Measurements from ENCODE around the gene ATP11A. TPM values are rescaled to one million over a fixed set of nuclear protein-coding genes. Genes with fewer than 3 reads are reported as not detected.

The ATP11A gene
- total and polyA plus RNA-seq, 4 donors, result 3.1 to 68.1 (median 28.6) TPM

DNA sequence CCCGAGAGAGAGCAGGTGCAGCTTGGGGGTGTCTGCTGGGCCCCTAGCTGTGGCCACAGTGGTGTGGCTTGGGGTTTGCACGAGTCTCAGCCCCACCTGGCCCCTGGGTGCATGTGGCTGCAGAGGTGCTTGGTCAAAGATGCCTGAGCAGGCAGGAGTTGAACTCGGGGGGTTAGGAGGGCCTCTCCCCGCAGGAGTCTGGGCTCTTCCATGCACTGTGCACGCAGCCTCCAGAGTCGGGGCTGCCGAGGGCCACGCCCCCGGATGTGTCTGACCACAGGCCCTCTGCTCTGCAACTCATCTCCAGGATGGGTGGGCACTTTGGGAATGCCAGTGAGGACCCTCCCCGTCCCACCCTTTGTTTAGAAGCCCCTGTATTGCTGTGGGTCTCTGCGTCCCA lies 187.7 kb downstream of the ATP11A start:
- peak in 1 of 2 donors; percentile 57 for DNase-seq
- Histone ChIP-seq H3K9me3 (ENCODE audit: control insufficient read depth, low read length) (no peaks in the 10 kb centered on the region), H3K4me3 (ENCODE audit: low read length in 2 of 2) (no peak overlapping the region), H3K4me1 (ENCODE audit: control insufficient read depth in 1 of 2, insufficient read depth in 2 of 2, low read length in 2 of 2) (no peaks in the 10 kb centered on the region), H3K27me3 (ENCODE audit: control insufficient read depth in 1 of 2, insufficient read depth in 2 of 2, low read length in 1 of 2) (no peaks in the 10 kb centered on the region), H3K36me3 (ENCODE audit: control insufficient read depth in 1 of 2, insufficient read depth in 2 of 2, low read length in 1 of 2) (no peaks in the 10 kb centered on the region), H3K27ac (ENCODE audit: low read depth in 1 of 2, low read length in 2 of 2) (no peak overlapping the region)
- 90 to 93% methylated on average over 11 of the region's 11 CpGs for WGBS, 2 donors
- intact Hi-C loops (cut with DNase I), result loop anchor here in 1 of 2 donors (10.0 kb wide), 1 partner anchor 243 kb away; no protein-coding TSS in a partner anchor
- ATAC-seq (ENCODE audit: low FRiP score), result no peak

- intact Hi-C loops (cut with DNase I), result loop anchor here in 1 of 2 donors (10.0 kb wide), 1 partner anchor 243 kb away; no protein-coding TSS in a partner anchor
- Histone ChIP-seq H3K27me3 (ENCODE audit: control insufficient read depth in 1 of 2, insufficient read depth in 2 of 2, low read length in 1 of 2) (no peaks in the 10 kb centered on the region), H3K4me3 (ENCODE audit: low read length in 2 of 2) (no peak overlapping the region), H3K9me3 (ENCODE audit: control insufficient read depth, low read length) (no peaks in the 10 kb centered on the region), H3K4me1 (ENCODE audit: control insufficient read depth in 1 of 2, insufficient read depth in 2 of 2, low read length in 2 of 2) (no peaks in the 10 kb centered on the region), H3K27ac (ENCODE audit: low read depth in 1 of 2, low read length in 2 of 2) (no peak overlapping the region), H3K36me3 (ENCODE audit: control insufficient read depth in 1 of 2, insufficient read depth in 2 of 2, low read length in 1 of 2) (no peaks in the 10 kb centered on the region)
- 95% methylated on average over 28 of the region's 28 CpGs for WGBS, 2 donors
- DNase-seq, result peak; percentile 24 to 35
- ATAC-seq (ENCODE audit: low FRiP score), result no peak
Measured at GRCh38 chr13:112877976-112878955, 188.4 kb downstream of the ATP11A start.

DNA sequence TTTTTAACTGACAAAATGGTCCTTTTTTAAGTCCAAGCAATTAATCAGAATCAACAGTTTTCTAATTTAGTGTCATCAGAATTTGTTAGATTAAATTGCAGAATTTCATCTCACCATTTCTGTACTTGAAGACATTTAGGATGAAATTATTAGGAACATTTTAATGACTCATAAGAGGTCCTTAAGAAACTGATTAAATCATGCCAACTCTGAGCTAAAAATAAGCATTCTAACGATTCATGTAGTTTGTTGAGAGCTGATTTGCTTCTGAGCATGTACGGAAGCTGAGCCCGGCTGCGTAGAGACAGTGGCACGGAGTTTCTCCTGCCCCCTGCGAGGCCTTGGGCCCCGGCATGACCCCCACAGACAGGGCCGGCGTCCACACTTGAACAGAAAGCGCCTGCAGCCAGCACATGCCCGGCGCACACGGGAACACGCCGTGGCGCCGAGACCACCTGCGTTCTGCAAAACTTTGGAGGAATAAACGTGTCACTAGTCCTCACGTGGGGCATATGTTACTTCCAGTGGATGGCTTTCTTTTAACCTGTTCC lies 189.5 kb downstream of the ATP11A start:
- H3K4me1 ChIP-seq (ENCODE audit: control insufficient read depth in 1 of 2, insufficient read depth in 2 of 2, low read length in 2 of 2), result no peaks in the 10 kb centered on the region
- H3K27me3 ChIP-seq (ENCODE audit: control insufficient read depth in 1 of 2, insufficient read depth in 2 of 2, low read length in 1 of 2), result no peaks in the 10 kb centered on the region
- ATAC-seq (ENCODE audit: low FRiP score), result no peak
- H3K4me3 ChIP-seq (ENCODE audit: low read length in 2 of 2), result no peak overlapping the region
- no peaks in the 10 kb centered on the region for H3K9me3 ChIP-seq (ENCODE audit: control insufficient read depth, low read length)
- 54 to 59% methylated on average over 20 of the region's 20 CpGs for WGBS, 2 donors
- intact Hi-C loops (cut with DNase I), result loop anchor here in 1 of 2 donors (10.0 kb wide), 1 partner anchor 245 kb away; no protein-coding TSS in a partner anchor
- DNase-seq, result peak; percentile 26 to 59
- H3K36me3 ChIP-seq (ENCODE audit: control insufficient read depth in 1 of 2, insufficient read depth in 2 of 2, low read length in 1 of 2), result no peaks in the 10 kb centered on the region
- H3K27ac ChIP-seq (ENCODE audit: low read depth in 1 of 2, low read length in 2 of 2), result no peak overlapping the region

- Histone ChIP-seq H3K4me3 (ENCODE audit: low read length in 2 of 2) (no peak overlapping the region), H3K27ac (ENCODE audit: low read depth in 1 of 2, low read length in 2 of 2) (no peak overlapping the region), H3K4me1 (ENCODE audit: control insufficient read depth in 1 of 2, insufficient read depth in 2 of 2, low read length in 2 of 2) (no peaks in the 10 kb centered on the region), H3K36me3 (ENCODE audit: control insufficient read depth in 1 of 2, insufficient read depth in 2 of 2, low read length in 1 of 2) (no peaks in the 10 kb centered on the region), H3K9me3 (ENCODE audit: control insufficient read depth, low read length) (no peaks in the 10 kb centered on the region), H3K27me3 (ENCODE audit: control insufficient read depth in 1 of 2, insufficient read depth in 2 of 2, low read length in 1 of 2) (no peaks in the 10 kb centered on the region)
- intact Hi-C loops (cut with DNase I), result no loop called here
- 97% methylated on average over 22 of the region's 22 CpGs for WGBS, 2 donors
- no peak for ATAC-seq (ENCODE audit: low FRiP score)
- peak; percentile 41 to 73 for DNase-seq
Measured at GRCh38 chr13:112880221-112880641, 190.4 kb downstream of the ATP11A start.

DNA sequence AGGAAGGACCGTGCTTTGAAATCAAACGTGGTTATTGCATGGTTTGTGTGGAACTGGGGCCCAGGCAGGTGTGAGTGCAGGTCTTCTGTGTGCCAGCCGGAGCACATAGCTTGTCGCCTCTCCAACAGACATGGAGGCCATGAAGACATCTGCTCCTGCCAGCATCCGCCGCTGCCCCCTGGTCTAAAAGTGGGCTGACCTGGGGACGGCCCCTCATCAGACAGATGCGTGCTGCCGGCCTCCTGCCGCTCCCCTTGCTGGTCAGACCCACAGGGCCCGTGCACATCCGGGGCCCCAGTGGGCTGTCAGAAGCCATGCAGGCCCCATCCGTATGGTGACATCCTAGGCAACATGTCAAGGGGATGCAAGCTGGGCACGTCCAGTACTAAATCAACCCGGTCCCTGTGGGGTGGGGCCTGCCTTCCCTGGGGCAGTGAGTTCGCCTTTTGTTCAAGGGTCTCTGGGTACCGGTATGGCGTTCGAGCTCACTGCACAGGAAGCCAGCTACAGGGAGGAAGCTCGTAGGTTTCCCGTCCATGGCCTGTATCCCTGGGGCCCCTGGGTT lies 191.2 kb downstream of the ATP11A start:
- intact Hi-C loops (cut with DNase I), result no loop called here
- H3K4me3 ChIP-seq (ENCODE audit: low read length in 2 of 2), result no peak overlapping the region
- H3K9me3 ChIP-seq (ENCODE audit: control insufficient read depth, low read length), result no peaks in the 10 kb centered on the region
- WGBS, 2 donors, result 93 to 97% methylated on average over 21 of the region's 21 CpGs
- H3K27me3 ChIP-seq (ENCODE audit: control insufficient read depth in 1 of 2, insufficient read depth in 2 of 2, low read length in 1 of 2), result no peaks in the 10 kb centered on the region
- no peaks in the 10 kb centered on the region for H3K36me3 ChIP-seq (ENCODE audit: control insufficient read depth in 1 of 2, insufficient read depth in 2 of 2, low read length in 1 of 2)
- H3K27ac ChIP-seq (ENCODE audit: low read depth in 1 of 2, low read length in 2 of 2), result no peak overlapping the region
- DNase-seq (peak; percentile 37 to 51), ATAC-seq (ENCODE audit: low FRiP score) (no peak)
- H3K4me1 ChIP-seq (ENCODE audit: control insufficient read depth in 1 of 2, insufficient read depth in 2 of 2, low read length in 2 of 2), result no peaks in the 10 kb centered on the region

DNA sequence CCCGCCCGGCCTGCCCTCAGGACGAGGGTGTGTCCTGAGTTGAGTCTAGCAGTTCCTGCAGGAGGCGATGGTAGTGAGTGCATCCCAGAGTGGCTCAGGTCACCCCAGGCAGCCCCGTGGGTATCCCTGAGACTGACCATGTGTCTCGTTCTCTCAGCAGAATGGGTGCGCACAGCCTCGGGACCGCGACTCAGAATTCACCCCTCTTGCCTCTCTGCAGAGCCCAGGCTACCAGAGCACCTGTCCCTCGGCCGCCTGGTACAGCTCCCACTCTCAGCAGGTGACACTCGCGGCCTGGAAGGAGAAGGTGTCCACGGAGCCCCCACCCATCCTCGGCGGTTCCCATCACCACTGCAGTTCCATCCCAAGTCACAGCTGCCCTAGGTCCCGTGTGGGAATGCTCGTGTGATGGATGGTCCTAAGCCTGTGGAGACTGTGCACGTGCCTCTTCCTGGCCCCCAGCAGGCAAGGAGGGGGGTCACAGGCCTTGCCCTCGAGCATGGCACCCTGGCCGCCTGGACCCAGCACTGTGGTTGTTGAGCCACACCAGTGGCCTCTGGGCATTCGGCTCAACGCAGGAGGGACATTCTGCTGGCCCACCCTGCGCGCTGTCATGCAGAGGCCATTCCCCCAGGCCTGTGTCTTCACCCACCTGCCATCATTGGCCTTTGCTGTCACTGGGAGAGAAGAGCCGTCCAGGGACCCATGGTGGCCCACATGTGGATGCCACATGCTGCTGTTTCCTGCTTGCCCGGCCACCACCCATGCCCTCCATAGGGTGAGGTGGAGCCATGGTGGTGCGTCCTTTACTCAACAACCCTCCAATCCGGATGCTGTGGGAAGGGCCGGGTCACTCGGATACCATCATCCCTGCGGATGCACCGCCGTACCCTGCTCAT lies 192.1 kb downstream of the ATP11A start:
- H3K36me3 ChIP-seq (ENCODE audit: control insufficient read depth in 1 of 2, insufficient read depth in 2 of 2, low read length in 1 of 2), result no peaks in the 10 kb centered on the region
- H3K9me3 ChIP-seq (ENCODE audit: control insufficient read depth, low read length), result no peaks in the 10 kb centered on the region
- H3K4me3 ChIP-seq (ENCODE audit: low read length in 2 of 2), result no peak overlapping the region
- no peaks in the 10 kb centered on the region for H3K4me1 ChIP-seq (ENCODE audit: control insufficient read depth in 1 of 2, insufficient read depth in 2 of 2, low read length in 2 of 2)
- H3K27me3 ChIP-seq (ENCODE audit: control insufficient read depth in 1 of 2, insufficient read depth in 2 of 2, low read length in 1 of 2), result no peaks in the 10 kb centered on the region
- intact Hi-C loops (cut with DNase I), result no loop called here
- no peak overlapping the region for H3K27ac ChIP-seq (ENCODE audit: low read depth in 1 of 2, low read length in 2 of 2)
- ATAC-seq (ENCODE audit: low FRiP score), result no peak
- peak; percentile 32 to 71 for DNase-seq
- 96% methylated on average over 35 of the region's 35 CpGs for WGBS, 2 donors

- Histone ChIP-seq H3K36me3 (ENCODE audit: control insufficient read depth in 1 of 2, insufficient read depth in 2 of 2, low read length in 1 of 2) (no peaks in the 10 kb centered on the region), H3K4me3 (ENCODE audit: low read length in 2 of 2) (no peak overlapping the region), H3K4me1 (ENCODE audit: control insufficient read depth in 1 of 2, insufficient read depth in 2 of 2, low read length in 2 of 2) (no peaks in the 10 kb centered on the region), H3K27me3 (ENCODE audit: control insufficient read depth in 1 of 2, insufficient read depth in 2 of 2, low read length in 1 of 2) (no peaks in the 10 kb centered on the region), H3K27ac (ENCODE audit: low read depth in 1 of 2, low read length in 2 of 2) (no peak overlapping the region), H3K9me3 (ENCODE audit: control insufficient read depth, low read length) (no peaks in the 10 kb centered on the region)
- ATAC-seq (ENCODE audit: low FRiP score) (no peak), DNase-seq (peak in 1 of 2 donors; percentile 47)
- intact Hi-C loops (cut with DNase I), result no loop called here
- WGBS, 2 donors, result 95% methylated on average over 33 to 34 of the region's 34 CpGs
Measured at GRCh38 chr13:112882555-112883024, 192.8 kb downstream of the ATP11A start.

Measured in aorta (tissue), 5 donors.